Thyroid gland (tissue), 4 donors: Measurements from ENCODE around the gene ZNHIT6. TPM values are rescaled to one million over a fixed set of nuclear protein-coding genes. Genes with fewer than 3 reads are reported as not detected.
A peak's percentile ranks its signal among the peaks of the same experiment; 100 is the strongest.

Experiments used
- DNase-seq, 2 donors: peaks; one replicate each; pipeline ENCODE4 v3.0.0-alpha.2; 2019
- H3K27ac ChIP-seq, 3 donors: fragments of 200-600 bp; sonication (generic); 1 replicate in 2 of 3; 2 replicates in 1 of 3; pipeline ENCODE4 v1.5.1; 2016 to 2019; ENCODE audit warnings: mild to moderate bottlenecking in 1 of 3, moderate library complexity in 1 of 3
- H3K27me3 ChIP-seq: fragments of 200-600 bp; sonication (generic); one replicate; pipeline ENCODE4 v1.5.1; 2019
- H3K36me3 ChIP-seq, 2 donors: fragments of 200-600 bp; sonication (generic); one replicate each; pipeline ENCODE4 v1.5.1; 2016 to 2019
- H3K4me1 ChIP-seq, 2 donors: fragments of 200-600 bp; sonication (generic); one replicate each; pipeline ENCODE4 v1.5.1; 2017 to 2019
- H3K4me3 ChIP-seq, 3 donors: fragments of 200-600 bp; sonication (generic); replicated peaks in 1 of 3; 1 replicate in 2 of 3; 2 replicates in 1 of 3; pipeline ENCODE4 v1.5.1; 2016; ENCODE audit warnings: mild to moderate bottlenecking in 1 of 3
- H3K9me3 ChIP-seq: fragments of 200-600 bp; sonication (generic); one replicate; pipeline ENCODE4 v1.5.1; 2017
- CTCF ChIP-seq, 6 experiments: fragments of 200-600 bp in 3 of 6; fragments of 450-650 bp in 3 of 6; sonication (generic) in 3 of 6; IDR thresholded peaks; one replicate each; pipeline ENCODE4 v1.5.1; 2016 to 2019; ENCODE audit warnings: antibody characterized with exemption in 6 of 6, mild to moderate bottlenecking in 2 of 6, inconsistent platforms in 1 of 6, moderate library complexity in 1 of 6
- POLR2A ChIP-seq, 2 donors: fragments of 450-650 bp; IDR thresholded peaks; one replicate each; pipeline ENCODE4 v1.6.1; 2017; ENCODE audit warnings: antibody characterized with exemption in 2 of 2, mild to moderate bottlenecking in 2 of 2, moderate library complexity in 1 of 2
- WGBS, 2 donors: methylation state at CpG; one replicate each; pipeline ENCODE4 v1.1.5; 2017; 5-methylcytosine and 5-hydroxymethylcytosine counted together
- intact Hi-C: fragments of 100-400 bp; cut with DNase I; formaldehyde crosslinking; loops from one replicate; pipeline ENCODE4 v1.15.1; 2023
- total RNA-seq, 4 donors: library from RNA; depleted of rRNA; stranded (reverse); fragments of >200 nt; gene quantifications; one replicate each; pipeline ENCODE4 v1.2.3, GENCODE V29; 2016

ZNHIT6 gene
- total RNA-seq, 4 donors from 2014 or later = 13.6 to 19.3 (median 14.2) TPM

GRCh38 chr1:85672031-85672660 lies 36.1 kb downstream of the ZNHIT6 start:
- Histone ChIP-seq H3K9me3 (no peaks in the 10 kb centered on the region), H3K4me1 (no peaks in the 10 kb centered on the region), H3K27me3 (no peaks in the 10 kb centered on the region), H3K4me3 (no peak overlapping the region), H3K27ac (no peak overlapping the region), H3K36me3 (no peaks in the 10 kb centered on the region)
- TF ChIP-seq POLR2A (IDR thresholded peaks at IDR 0.05) (no peak), CTCF (IDR thresholded peaks at IDR 0.05) (no peak)
- WGBS, 2 donors = 96 to 100% methylated on average over 1 of the region's 1 CpG
- DNase-seq = no peak
- intact Hi-C loops = no loop called here

GRCh38 chr1:85665932-85666331 lies 42.3 kb downstream of the ZNHIT6 start:
- peaks cover 5 to 10% of the 10 kb centered on the region in 2 donors for H3K4me1 ChIP-seq
- no peaks in the 10 kb centered on the region for H3K9me3 ChIP-seq
- no peaks in the 10 kb centered on the region for H3K27me3 ChIP-seq
- no peak overlapping the region for H3K27ac ChIP-seq
- peaks cover 0 to 5% of the 10 kb centered on the region in 2 donors for H3K36me3 ChIP-seq
- TF ChIP-seq POLR2A (IDR thresholded peaks at IDR 0.05) (no peak), CTCF (IDR thresholded peaks at IDR 0.05) (no peak)
- no peak for DNase-seq
- intact Hi-C loops = no loop called here
- no peak overlapping the region for H3K4me3 ChIP-seq
- WGBS, 2 donors = 97 to 98% methylated on average over 1 of the region's 1 CpG

GRCh38 chr1:85663382-85663781 lies 44.9 kb downstream of the ZNHIT6 start:
- H3K4me3 ChIP-seq = no peak overlapping the region
- H3K36me3 ChIP-seq = peaks cover 0 to 5% of the 10 kb centered on the region in 2 donors
- TF ChIP-seq POLR2A (IDR thresholded peaks at IDR 0.05) (no peak), CTCF (IDR thresholded peaks at IDR 0.05) (no peak)
- H3K27me3 ChIP-seq = no peaks in the 10 kb centered on the region
- no peak overlapping the region for H3K27ac ChIP-seq
- no peak for DNase-seq
- H3K9me3 ChIP-seq = no peaks in the 10 kb centered on the region
- intact Hi-C loops = no loop called here
- peaks cover 10% of the 10 kb centered on the region in 2 donors for H3K4me1 ChIP-seq
- WGBS, 2 donors = 95 to 99% methylated on average over 2 of the region's 2 CpGs

GRCh38 chr1:85661767-85662166 lies 46.5 kb downstream of the ZNHIT6 start:
- Histone ChIP-seq H3K9me3 (no peaks in the 10 kb centered on the region), H3K4me3 (no peak overlapping the region), H3K4me1 (peaks cover 10% of the 10 kb centered on the region in 2 donors), H3K27me3 (no peaks in the 10 kb centered on the region), H3K36me3 (peaks cover 0 to 5% of the 10 kb centered on the region in 2 donors), H3K27ac (peak overlapping the region; percentile 23 to 61 (median 33))
- DNase-seq = no peak
- TF ChIP-seq POLR2A (IDR thresholded peaks at IDR 0.05) (no peak), CTCF (IDR thresholded peaks at IDR 0.05) (no peak)
- intact Hi-C loops = no loop called here
- 16 to 19% methylated on average over 2 of the region's 2 CpGs for WGBS, 2 donors

- no peak for DNase-seq
- Histone ChIP-seq H3K27ac (no peak overlapping the region), H3K9me3 (no peaks in the 10 kb centered on the region), H3K27me3 (no peaks in the 10 kb centered on the region), H3K36me3 (no peaks in the 10 kb centered on the region), H3K4me3 (no peak overlapping the region), H3K4me1 (peaks cover 10 to 18% of the 10 kb centered on the region in 2 donors)
- intact Hi-C loops = no loop called here
- no peak for TF ChIP-seq CTCF (IDR thresholded peaks at IDR 0.05)
- TF ChIP-seq POLR2A (IDR thresholded peaks at IDR 0.05) = no peak
Measured at GRCh38 chr1:85660541-85660940, 47.7 kb downstream of the ZNHIT6 start.
